CD14-positive monocyte (primary cell): Measurements from ENCODE around the gene OCEL1. TPM values are rescaled to one million over a fixed set of nuclear protein-coding genes. Genes with fewer than 3 reads are reported as not detected.

Source experiments
- DNase-seq, 3 donors: peaks; one replicate each; pipeline ENCODE4 v3.0.0-alpha.2; 2011 to 2022
- H2AFZ ChIP-seq: 2 replicates; pipeline ENCODE4 v1.6.0; 2012; ENCODE audit warnings: mild to moderate bottlenecking, low read depth, low read length, inconsistent platforms; ENCODE audit not compliant: insufficient read depth, poor library complexity, severe bottlenecking
- H3K27ac ChIP-seq, 2 donors: 1 replicate in 1 of 2; 2 replicates in 1 of 2; pipeline ENCODE4 v1.5.1; 2012 to 2013; ENCODE audit warnings: low read length in 2 of 2, control low read depth in 1 of 2, inconsistent platforms in 1 of 2, low read depth in 1 of 2, mild to moderate bottlenecking in 1 of 2
- H3K27me3 ChIP-seq, 2 donors: one replicate each; pipeline versions ENCODE4 v1.6.0 to v1.6.1; 2011 to 2013; ENCODE audit warnings: low read length in 2 of 2; ENCODE audit not compliant: control insufficient read depth in 2 of 2, insufficient read depth in 2 of 2
- H3K36me3 ChIP-seq, 2 donors: replicated peaks in 1 of 2; 1 replicate in 1 of 2; 2 replicates in 1 of 2; pipeline versions ENCODE4 v1.5.1 to v1.6.1; 2012 to 2013; ENCODE audit warnings: low read length in 2 of 2, control low read depth in 1 of 2, inconsistent platforms in 1 of 2, mild to moderate bottlenecking in 1 of 2; ENCODE audit not compliant: insufficient read depth in 2 of 2, control insufficient read depth in 1 of 2
- H3K4me1 ChIP-seq, 2 donors: 1 replicate in 1 of 2; 2 replicates in 1 of 2; pipeline versions ENCODE4 v1.5.1 to v1.6.1; 2012 to 2013; ENCODE audit warnings: low read length in 2 of 2, control low read depth in 1 of 2, inconsistent platforms in 1 of 2, mild to moderate bottlenecking in 1 of 2, moderate library complexity in 1 of 2; ENCODE audit not compliant: insufficient read depth in 2 of 2, control insufficient read depth in 1 of 2
- H3K4me2 ChIP-seq: replicated peaks from 2 replicates; pipeline ENCODE3; 2012; ENCODE audit warnings: low read length, moderate library complexity, mild to moderate bottlenecking; ENCODE audit not compliant: poor library complexity, severe bottlenecking; ENCODE audit errors: extremely low read depth
- H3K4me3 ChIP-seq, 3 experiments: fragments of 200-600 bp in 1 of 3; sonication (generic) in 1 of 3; replicated peaks in 1 of 3; 1 replicate in 2 of 3; 2 replicates in 1 of 3; pipeline ENCODE4 v1.5.1; 2011 to 2013; ENCODE audit warnings: low read length in 3 of 3, mild to moderate bottlenecking in 3 of 3, control low read depth in 2 of 3, low read depth in 2 of 3, inconsistent platforms in 1 of 3, moderate library complexity in 1 of 3
- H3K79me2 ChIP-seq: 2 replicates; pipeline ENCODE4 v1.6.0; 2012; ENCODE audit warnings: mild to moderate bottlenecking, control low read depth, inconsistent platforms, low read length, moderate library complexity; ENCODE audit not compliant: insufficient read depth
- H3K9ac ChIP-seq: 2 replicates; pipeline ENCODE4 v1.6.0; 2017; ENCODE audit warnings: low read length, mild to moderate bottlenecking; ENCODE audit not compliant: insufficient read depth, poor library complexity, severe bottlenecking
- H3K9me3 ChIP-seq, 2 donors: replicated peaks in 1 of 2; 1 replicate in 1 of 2; 2 replicates in 1 of 2; pipeline versions ENCODE4 v1.5.1 to v1.6.1; 2012 to 2013; ENCODE audit warnings: low read length in 2 of 2, control low read depth in 1 of 2; ENCODE audit not compliant: control insufficient read depth in 1 of 2, insufficient read depth in 1 of 2
- H4K20me1 ChIP-seq: 2 replicates; pipeline ENCODE4 v1.6.0; 2012; ENCODE audit warnings: mild to moderate bottlenecking, low read length, control low read depth, moderate library complexity; ENCODE audit not compliant: insufficient read depth
- H3K27ac Mint-ChIP-seq, 7 donors: one replicate each; pipeline ENCODE4 v1.8.0; 2020; ENCODE audit warnings: mild to moderate bottlenecking in 7 of 7, mixed read lengths in 7 of 7, moderate library complexity in 6 of 7, inconsistent platforms in 2 of 7
- H3K27me3 Mint-ChIP-seq, 3 donors: one replicate each; pipeline ENCODE4 v1.8.0; 2021 to 2022; ENCODE audit warnings: low read depth in 3 of 3, mild to moderate bottlenecking in 3 of 3, mixed read lengths in 3 of 3, moderate library complexity in 3 of 3, inconsistent platforms in 1 of 3
- H3K36me3 Mint-ChIP-seq, 2 donors: one replicate each; pipeline ENCODE4 v1.8.0; 2020; ENCODE audit warnings: mixed read lengths in 2 of 2, inconsistent platforms in 1 of 2, mild to moderate bottlenecking in 1 of 2
- H3K4me1 Mint-ChIP-seq: one replicate; pipeline ENCODE4 v1.8.0; 2020; ENCODE audit warnings: mild to moderate bottlenecking, mixed read lengths
- H3K4me3 Mint-ChIP-seq, 2 donors: one replicate each; pipeline ENCODE4 v1.8.0; 2020; ENCODE audit warnings: mild to moderate bottlenecking in 2 of 2, mixed read lengths in 2 of 2, moderate library complexity in 1 of 2
- H3K9me3 Mint-ChIP-seq, 7 donors: one replicate each; pipeline ENCODE4 v1.8.0; 2020 to 2022; ENCODE audit warnings: mixed read lengths in 7 of 7, mild to moderate bottlenecking in 6 of 7, moderate library complexity in 6 of 7, inconsistent platforms in 2 of 7
- WGBS: methylation state at CpG from one replicate; pipeline ENCODE4 v1.1.5; 2013; ENCODE audit warnings: missing lambda C conversion rate; ENCODE audit not compliant: insufficient coverage; 5-methylcytosine and 5-hydroxymethylcytosine counted together
- intact Hi-C, 2 donors: fragments of 100-400 bp; cut with micrococcal nuclease; formaldehyde crosslinking; loops; one replicate each; pipeline versions ENCODE4 v1.15.0 to v1.15.1; 2023
- polyA plus RNA-seq, 3 donors: library from polyadenylated mRNA; depleted of rRNA in 1 of 3; unstranded in 2 of 3; stranded (reverse) in 1 of 3; fragments of 300-500 nt in 2 of 3; fragments of >200 nt in 1 of 3; fragmentation: Illumina TruSeq in 2 of 3; gene quantifications; 1 replicate in 2 of 3; 2 replicates in 1 of 3; pipeline ENCODE4 v1.2.3, GENCODE V29; 2012 to 2021
- TF ChIP-seq, protein P1 (sequence below): fragments of 200-600 bp; IDR thresholded peaks from one replicate; pipeline ENCODE4 v1.8.0; 2022; ENCODE audit warnings: antibody characterized with exemption, mild to moderate bottlenecking

OCEL1 gene
- polyA plus RNA-seq, 3 donors = 31.8 to 59.9 (median 57.6) TPM

DNA sequence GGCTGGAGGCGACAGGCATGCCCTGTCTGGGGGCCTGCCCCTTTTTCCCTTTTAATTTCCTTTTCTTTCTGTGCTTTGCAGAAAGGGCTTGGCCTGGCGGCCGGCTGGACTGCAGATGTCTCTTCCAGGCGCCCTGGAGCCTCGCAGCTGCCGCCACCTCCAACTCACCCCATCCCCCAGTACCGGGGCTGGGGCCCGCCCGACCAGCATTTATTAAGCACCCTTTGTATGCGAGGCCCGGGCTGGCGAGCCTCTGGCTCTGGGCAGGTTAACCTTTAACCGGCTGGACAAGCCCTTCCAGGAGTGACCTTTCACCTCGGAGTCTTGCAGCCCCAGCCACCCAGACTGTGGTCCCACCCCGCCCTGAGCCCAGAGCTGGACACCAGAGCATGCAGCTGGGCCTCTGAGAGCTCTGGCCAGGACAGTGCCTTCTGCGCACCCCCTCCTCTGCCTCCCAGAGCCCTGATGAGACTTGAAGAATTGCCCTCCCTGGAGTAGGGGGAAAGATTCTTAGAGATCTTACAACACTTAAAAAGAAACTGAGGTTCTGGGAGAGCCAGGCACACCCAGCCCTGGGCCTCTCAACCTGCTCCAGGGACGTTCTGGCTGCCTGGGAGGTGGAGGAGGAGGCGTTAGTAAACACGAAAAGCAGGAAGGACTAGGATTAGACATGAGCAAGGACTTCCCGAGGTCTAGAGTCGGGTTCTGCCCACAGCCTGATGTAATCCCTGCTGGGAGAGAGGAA is 20.8 kb downstream of the OCEL1 start:
- H3K27ac Mint-ChIP-seq = peak overlapping the region in 1 of 7 donors; percentile 31
- H3K27me3 ChIP-seq = peaks cover 0 to 7% of the 10 kb centered on the region in 2 donors
- peak overlapping the region; percentile 61 to 86 (median 69) for H3K4me3 ChIP-seq
- H3K4me1 Mint-ChIP-seq = peaks cover 26% of the 10 kb centered on the region
- TF ChIP-seq, protein P1, sequence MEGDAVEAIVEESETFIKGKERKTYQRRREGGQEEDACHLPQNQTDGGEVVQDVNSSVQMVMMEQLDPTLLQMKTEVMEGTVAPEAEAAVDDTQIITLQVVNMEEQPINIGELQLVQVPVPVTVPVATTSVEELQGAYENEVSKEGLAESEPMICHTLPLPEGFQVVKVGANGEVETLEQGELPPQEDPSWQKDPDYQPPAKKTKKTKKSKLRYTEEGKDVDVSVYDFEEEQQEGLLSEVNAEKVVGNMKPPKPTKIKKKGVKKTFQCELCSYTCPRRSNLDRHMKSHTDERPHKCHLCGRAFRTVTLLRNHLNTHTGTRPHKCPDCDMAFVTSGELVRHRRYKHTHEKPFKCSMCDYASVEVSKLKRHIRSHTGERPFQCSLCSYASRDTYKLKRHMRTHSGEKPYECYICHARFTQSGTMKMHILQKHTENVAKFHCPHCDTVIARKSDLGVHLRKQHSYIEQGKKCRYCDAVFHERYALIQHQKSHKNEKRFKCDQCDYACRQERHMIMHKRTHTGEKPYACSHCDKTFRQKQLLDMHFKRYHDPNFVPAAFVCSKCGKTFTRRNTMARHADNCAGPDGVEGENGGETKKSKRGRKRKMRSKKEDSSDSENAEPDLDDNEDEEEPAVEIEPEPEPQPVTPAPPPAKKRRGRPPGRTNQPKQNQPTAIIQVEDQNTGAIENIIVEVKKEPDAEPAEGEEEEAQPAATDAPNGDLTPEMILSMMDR = no peak
- peak overlapping the region in 1 of 2 donors; percentile 58 for H3K27ac ChIP-seq
- peaks cover 20 to 32% of the 10 kb centered on the region in 2 donors for H3K4me1 ChIP-seq
- peaks cover 0 to 6% (median 2%) of the 10 kb centered on the region in 7 donors for H3K9me3 Mint-ChIP-seq
- H3K36me3 Mint-ChIP-seq = no peaks in the 10 kb centered on the region
- H3K9me3 ChIP-seq = no peaks in the 10 kb centered on the region
- H3K27me3 Mint-ChIP-seq = peaks cover 11 to 22% (median 21%) of the 10 kb centered on the region in 3 donors
- intact Hi-C loops = no loop called here
- H3K79me2 ChIP-seq = peaks cover 6% of the 10 kb centered on the region
- 12% methylated on average over 19 of the region's 21 CpGs for WGBS
- peak overlapping the region; percentile 53 for H3K9ac ChIP-seq
- H2AFZ ChIP-seq = peak overlapping the region; percentile 79
- H3K36me3 ChIP-seq = no peaks in the 10 kb centered on the region
- DNase-seq = no peak
- H3K4me3 Mint-ChIP-seq = peak overlapping the region; percentile 95
- peaks cover 18% of the 10 kb centered on the region for H4K20me1 ChIP-seq
- H3K4me2 ChIP-seq = peak overlapping the region; percentile 97

DNA sequence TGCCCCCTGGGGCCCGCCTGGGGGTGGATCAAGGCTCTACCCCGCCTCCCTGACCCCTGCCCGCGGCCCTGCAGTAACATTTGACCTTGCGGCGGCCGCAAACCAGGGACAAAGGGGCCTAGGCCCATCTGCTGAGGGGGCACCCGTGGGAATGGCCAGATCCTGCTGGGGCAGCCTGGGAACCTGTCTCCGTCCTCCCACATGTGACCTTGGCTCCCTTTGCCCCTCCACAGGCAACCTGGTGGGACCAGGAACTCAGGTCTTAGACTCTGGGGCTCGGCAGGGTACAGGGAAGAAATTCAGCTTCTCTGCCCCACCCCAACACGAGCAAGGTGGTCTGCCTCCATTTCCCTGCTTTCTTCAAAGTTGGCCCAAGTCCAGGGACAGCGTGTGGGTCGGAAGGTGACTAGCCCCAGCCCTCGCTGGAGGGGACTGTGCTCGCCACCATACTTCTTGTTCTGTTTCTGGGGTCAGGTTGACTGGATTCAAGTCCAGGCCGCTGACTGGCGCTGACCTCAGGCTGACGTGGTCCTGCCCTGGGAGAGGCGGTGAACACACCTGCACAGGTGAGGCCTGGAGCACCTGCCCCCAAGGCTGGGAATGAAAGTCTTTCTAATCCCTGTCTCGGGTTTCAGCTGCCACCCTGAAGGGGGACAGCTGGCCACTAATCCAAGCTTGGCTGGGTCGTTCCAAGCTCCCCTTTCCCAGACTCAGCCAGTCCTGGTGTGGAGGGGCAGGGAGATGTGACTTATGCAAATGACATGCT is 22.2 kb downstream of the OCEL1 start:
- peaks cover 11% of the 10 kb centered on the region for H4K20me1 ChIP-seq
- intact Hi-C loops = no loop called here
- peaks cover 20 to 32% of the 10 kb centered on the region in 2 donors for H3K4me1 ChIP-seq
- Mint-ChIP-seq H3K4me3 (no peak overlapping the region), H3K27me3 (peaks cover 11 to 21% (median 21%) of the 10 kb centered on the region in 3 donors), H3K27ac (peak overlapping the region in 1 of 7 donors; percentile 5), H3K36me3 (no peaks in the 10 kb centered on the region), H3K4me1 (peaks cover 21% of the 10 kb centered on the region), H3K9me3 (peaks cover 0 to 6% (median 2%) of the 10 kb centered on the region in 7 donors)
- no peak overlapping the region for H2AFZ ChIP-seq
- H3K36me3 ChIP-seq = no peaks in the 10 kb centered on the region
- peaks cover 6% of the 10 kb centered on the region for H3K79me2 ChIP-seq
- H3K4me2 ChIP-seq = no peak overlapping the region
- H3K9me3 ChIP-seq = no peaks in the 10 kb centered on the region
- H3K27ac ChIP-seq = no peak overlapping the region
- peaks cover 0 to 7% of the 10 kb centered on the region in 2 donors for H3K27me3 ChIP-seq
- H3K9ac ChIP-seq = no peak overlapping the region
- no peak overlapping the region for H3K4me3 ChIP-seq
- DNase-seq = no peak
- TF ChIP-seq, protein P1 = no peak
- WGBS = 91% methylated on average over 16 of the region's 21 CpGs
